H54 (cell line): ENCODE measurements around the gene ABLIM2.

ENCODE experiments used
- DNase-seq: peaks from one replicate; pipeline ENCODE4 v3.0.0; 2011; ENCODE audit warnings: low spot score, mixed read lengths; ENCODE audit not compliant: insufficient read length
- FAIRE-seq: peaks from 3 replicates; lab custom pipeline; 2011; peaks lifted over from hg19 to GRCh38; lab: Jason Lieb, UNC
- POLR2A ChIP-seq: IDR thresholded peaks from 2 replicates; pipeline ENCODE4 v1.6.1; 2011; ENCODE audit warnings: low read depth, mild to moderate bottlenecking, low read length

ABLIM2 gene

DNA sequence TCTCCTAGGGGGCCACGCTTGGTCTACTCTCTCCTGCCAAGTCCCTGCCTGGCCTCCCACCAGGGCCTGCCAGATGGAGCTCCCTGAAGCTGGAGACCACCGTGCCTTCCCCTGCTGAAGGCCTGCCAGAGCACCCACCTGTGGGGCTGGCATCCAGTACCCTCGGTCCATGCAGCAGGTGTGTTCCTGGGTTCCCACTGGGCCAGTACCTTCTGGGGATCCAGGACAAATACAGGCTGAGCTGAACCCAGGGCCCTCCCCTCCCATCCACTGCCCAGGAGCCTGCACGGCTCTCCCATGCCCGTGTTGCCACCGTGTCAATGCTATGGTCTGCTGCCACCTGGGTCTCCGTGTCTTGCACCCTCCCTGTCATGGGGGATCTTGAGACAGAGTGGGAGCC, 68.8 kb downstream of the ABLIM2 start:
- no peak for FAIRE-seq
- TF ChIP-seq POLR2A, result no peak

DNA sequence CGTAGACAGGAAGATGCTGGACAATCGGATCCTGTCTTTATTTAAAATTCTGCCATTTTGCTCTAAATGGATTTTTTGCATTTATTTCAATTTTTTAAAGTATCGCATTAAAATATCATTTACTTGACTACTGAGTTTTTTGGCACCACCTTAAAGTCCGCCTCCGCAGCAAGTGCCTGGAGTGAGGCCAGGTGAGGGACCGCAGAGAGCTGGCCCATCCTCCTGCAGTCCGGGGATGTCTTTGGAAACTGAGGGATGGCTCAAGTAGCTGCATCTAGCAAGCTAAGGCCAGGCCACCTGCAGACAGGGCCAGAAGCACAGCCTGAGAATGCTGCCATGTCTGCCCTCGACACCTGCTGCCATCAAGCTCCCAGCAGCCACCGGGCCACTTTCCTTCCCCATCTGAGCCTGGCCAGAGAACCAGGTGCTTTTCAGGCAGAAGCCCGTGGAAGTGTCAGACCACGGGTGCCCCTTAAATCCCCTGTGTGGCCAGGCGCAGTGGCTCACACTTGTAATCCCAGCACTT, 69.6 kb downstream of the ABLIM2 start:
- TF ChIP-seq POLR2A, result no peak
- no peak for DNase-seq
- FAIRE-seq, result no peak

More for the DNA sequence above, 68.8 kb downstream of the ABLIM2 start:
- DNase-seq, result no peak

DNA sequence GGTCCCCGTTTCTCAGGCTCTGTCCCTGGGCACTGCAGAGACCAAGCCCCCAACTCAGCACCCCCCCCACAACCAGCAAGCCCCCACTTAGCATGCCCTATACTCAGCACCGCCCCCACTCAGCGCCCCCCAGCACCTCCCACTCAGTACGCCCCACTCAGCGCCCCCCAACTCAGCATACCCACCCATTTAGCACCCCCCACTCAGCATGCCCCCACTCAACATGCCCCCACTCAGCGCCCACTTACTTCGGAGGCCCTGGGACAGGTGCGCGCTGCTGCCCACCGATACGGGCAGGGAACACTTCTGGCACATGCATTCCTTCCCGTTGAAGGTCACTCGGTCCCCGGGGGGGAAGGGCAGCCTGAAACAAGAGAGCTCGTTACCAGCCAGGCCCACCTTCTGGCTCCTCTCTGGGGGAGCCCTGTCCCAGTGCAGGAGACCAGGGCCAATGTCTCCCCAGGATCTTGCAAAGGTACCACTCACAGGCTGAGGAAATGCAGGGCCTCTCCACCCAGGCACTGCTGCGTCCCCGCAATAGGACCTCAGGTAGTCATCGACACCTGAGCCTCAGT, 70.6 kb downstream of the ABLIM2 start:
- TF ChIP-seq POLR2A, result no peak
- no peak for DNase-seq
- FAIRE-seq, result no peak

DNA sequence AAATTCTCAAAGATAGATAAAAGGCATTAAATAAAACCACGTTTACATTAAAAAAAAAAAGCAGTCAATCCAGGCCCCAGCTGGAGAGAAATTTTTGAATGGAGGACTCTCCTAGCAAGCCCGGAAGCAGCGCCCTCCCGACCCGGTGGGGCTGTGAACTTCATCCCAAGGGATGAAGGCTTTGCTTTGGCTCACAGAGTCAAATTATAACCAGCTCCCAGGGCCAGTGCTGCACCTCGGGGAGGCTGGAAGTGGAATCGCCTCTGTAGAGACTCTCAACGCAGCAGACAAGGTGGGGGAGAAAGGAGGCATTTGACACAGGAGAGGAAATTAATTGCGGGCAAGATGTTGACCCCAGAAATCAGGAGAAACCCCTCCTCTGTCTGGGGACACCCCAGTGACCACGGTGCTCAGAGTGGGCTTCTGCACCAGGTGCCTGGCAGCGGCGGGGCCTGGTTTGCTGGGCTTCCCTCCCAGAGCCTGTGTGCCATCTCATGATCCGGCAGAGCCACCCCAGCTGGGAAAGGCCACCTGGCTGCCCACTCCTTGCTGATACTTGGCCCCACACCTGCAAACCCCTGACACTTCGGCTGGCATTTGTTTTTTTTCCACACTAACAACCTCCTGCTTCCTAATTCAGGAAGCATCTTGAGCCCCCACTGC, 71.7 kb downstream of the ABLIM2 start:
- DNase-seq, result no peak
- no peak for TF ChIP-seq POLR2A
- no peak for FAIRE-seq

DNA sequence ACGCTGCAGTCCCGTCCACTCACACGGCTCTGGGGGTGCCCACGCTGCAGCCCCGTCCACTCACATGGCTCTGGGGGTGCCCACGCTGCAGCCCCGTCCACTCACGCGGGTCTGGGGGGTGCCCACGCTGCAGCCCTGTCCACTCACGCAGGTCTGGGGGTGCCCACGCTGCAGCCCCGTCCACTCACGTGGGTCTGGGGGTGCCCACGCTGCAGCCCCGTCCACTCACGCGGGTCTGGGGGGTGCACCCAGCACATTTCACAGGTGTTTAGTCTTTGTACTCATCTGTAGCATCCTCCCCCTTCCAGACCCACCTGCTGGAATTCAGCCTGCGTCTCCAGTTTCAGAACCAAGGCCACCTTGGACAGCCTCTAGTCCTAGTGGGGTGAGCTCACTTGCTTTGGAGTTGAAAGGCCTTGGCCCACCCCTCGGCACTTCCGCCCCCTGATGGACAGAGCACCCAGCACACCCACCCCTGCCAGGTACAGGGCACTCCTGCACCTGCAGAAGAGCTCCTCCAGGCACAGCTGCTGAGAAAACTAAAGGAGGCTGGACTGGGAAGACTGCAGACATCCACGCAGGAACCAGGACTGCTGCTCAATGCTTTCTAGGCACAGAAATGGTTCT, 73.0 kb downstream of the ABLIM2 start:
- DNase-seq (no peak), FAIRE-seq (no peak)
- TF ChIP-seq POLR2A, result no peak

DNA sequence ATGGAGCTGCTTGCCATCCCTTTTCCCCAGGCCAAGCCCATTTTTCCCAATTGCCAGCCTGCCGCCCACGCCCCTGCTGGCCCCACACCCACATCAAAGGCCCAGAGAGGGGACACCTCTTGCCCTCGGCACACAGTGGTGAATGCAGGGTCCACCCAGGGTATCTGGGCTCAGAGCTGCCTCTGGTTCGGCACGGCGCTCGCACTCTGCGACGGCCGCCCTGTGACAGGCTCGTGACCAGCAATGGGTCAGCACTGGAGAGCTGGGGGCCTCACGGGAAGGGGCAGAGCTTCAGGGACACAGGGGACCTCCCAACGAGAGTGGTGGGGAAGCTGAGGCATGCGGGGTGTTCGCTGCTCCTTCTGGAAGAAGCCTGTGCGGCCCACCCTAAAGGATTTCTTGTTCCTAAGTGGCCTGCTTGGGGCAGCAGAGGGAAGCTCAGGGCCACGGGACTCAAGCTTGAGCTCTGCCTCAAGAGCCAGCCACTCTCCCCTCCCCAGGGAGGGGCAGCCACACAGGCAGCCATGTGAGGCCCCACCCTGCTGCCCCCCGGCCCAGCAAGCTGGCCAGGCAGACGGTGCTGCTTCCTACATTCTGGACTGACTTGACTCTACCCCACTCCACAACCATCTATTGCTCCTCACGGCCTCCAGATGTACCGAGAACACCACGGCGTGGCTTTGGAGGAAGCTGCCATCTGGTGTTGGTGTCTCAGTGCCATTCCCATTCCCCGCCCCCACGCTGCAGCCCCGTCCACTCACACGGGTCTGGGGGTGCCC, 73.7 kb downstream of the ABLIM2 start:
- TF ChIP-seq POLR2A, result no peak
- no peak for FAIRE-seq
- no peak for DNase-seq

DNA sequence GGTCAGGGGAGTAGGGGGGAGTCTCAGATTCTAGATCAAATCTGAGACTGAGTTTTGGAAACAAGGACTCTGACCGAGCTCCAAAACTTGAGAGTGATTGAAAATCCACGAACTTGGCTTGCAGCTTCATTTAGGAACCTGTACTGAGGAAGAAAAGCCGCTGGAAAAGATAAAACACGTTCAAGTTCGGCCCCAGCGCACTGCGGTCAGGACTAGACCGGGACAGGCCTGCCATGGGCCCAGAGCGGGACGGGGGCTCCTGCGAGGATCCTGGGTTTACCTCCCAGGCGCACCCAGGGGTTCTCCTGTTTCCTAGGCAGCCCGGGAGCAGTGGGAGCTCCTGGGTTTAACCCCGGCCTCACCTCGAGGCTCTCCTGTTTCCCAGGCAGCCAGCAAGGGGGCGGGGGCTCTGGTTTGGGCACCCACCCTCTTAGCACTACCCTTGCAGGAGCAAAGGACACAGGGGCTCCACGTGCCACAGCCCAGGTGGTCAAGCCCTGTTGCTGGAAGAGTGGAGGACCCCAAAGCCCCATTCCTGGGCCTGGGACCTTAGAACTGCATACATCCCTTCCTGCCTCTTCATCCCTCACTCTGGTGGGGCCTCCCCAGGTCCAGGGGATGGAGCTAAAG, 74.5 kb downstream of the ABLIM2 start:
- no peak for TF ChIP-seq POLR2A
- DNase-seq, result no peak
- no peak for FAIRE-seq

DNA sequence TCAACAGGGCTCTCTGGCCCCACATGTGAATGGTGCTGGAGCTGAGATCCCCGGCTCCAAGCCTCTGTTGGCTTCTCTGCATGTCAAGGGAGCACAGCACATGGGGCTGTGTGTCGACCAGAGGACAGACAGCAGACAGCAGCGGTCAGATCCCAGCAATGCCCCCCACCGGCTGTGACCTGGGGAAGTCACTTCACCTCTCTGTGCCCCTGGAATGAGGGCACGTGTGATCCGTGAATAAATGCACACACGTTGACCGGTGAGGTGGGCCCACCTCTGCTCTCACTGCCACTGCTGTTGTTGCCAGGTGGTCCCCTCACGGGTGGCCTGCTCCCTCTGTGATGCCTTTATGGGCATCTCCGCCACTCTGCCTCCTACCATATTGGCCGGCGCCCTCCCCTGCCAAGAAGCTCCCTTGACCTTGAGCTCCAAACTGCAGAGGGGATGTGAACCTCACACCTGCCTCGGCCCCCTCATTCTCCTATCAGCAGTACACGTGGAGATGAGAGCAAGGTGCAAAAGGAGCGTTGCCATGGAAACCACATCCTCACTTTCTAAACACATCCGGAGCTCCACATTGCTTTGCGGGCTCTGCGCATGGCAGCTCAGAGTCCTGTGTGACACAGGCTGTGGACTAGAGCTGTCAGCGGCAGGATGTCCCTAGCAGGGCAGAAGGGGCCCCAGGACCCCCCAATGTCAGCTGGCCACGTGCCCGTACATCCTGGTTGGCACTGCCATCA, 75.4 kb downstream of the ABLIM2 start:
- no peak for TF ChIP-seq POLR2A
- DNase-seq (no peak), FAIRE-seq (no peak)

DNA sequence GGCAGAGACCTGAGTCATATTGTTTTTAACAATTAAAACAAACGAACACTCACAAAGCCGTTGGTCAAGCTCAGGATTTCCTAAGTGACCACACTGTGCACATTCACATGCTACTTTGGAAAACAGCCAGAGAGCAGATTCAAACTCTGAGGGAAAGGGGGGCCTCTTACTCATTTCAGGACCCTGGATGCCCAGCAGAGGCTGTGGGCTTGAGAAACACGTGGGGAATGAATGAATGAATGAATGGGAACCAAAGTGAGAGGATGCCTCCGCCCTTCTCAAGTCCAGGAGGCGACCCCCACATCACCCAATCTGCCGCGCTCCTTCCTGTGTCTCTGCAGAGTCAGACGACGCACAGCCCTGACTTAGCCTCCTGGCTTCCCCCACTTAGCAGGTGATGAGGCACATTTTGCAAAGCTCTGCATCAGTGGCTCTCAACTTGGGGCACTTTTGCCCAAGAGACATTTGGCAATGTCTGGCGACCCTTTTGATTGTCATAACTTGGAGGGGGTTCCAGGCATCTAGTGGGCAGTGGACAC, 76.0 kb downstream of the ABLIM2 start:
- DNase-seq (no peak), FAIRE-seq (no peak)
- TF ChIP-seq POLR2A, result no peak

DNA sequence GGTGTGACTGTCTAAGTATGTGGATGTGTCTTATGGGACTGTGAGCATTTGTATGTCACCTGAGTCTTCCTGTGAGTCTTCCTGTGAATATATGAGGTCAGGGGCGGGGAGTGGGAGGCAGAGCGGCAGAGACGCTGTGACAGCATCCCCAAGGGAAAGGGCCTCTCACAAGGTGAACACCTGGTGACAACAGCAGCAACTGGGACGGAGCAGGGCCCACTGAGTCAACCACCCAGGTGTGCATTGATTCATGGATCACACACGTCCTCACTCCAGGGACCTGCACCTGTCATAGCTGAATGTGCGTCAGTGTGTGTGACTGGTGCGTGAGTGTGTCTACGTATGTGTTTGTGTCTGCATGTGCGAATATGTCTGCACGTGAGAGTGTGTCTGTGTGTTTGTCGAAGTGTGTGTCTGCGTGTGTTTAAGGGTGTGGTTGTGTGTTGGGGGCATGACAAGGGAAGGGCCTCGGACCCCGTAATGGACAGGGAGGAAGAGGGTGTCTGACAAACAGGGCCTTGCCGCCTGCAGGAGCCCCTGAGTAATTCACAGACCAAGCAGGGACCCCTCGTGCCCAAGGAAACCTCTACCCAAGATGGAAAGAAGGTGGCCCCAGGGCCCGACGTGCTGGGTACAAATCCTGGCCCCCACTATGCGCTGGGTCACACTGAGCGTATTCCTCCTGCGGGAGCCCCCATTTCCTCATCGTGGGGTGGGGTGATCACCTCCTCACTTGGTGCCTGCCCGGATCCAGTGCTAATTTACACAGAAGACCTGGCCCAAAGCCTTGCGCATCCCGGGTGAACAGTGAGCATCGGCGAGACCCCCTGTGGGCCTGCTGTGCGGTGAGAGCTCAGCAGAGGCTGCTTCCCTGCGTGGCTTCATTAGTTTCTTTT, 76.7 kb downstream of the ABLIM2 start:
- DNase-seq, result no peak
- TF ChIP-seq POLR2A, result no peak
- FAIRE-seq, result no peak

DNA sequence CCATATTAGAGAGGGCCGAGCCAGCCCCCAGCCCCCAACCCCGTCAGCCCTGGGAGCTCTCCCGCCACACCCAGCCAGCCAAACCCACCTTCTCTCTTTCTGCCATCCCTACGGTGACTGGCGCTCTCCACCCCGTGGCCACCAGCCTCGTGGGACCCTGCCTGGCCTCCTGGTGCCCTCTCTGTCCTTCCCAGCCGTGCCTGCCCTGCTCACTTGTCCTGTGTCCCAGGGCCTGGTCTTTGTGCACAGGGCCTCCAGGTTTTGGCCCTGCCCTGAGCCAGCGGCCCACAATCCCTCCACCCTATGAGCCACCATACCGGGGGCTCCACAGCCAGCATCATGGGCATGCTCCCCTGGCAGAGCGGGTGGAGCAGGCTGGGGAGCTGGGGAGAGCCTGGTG, 77.4 kb downstream of the ABLIM2 start:
- no peak for TF ChIP-seq POLR2A
- no peak for FAIRE-seq

DNA sequence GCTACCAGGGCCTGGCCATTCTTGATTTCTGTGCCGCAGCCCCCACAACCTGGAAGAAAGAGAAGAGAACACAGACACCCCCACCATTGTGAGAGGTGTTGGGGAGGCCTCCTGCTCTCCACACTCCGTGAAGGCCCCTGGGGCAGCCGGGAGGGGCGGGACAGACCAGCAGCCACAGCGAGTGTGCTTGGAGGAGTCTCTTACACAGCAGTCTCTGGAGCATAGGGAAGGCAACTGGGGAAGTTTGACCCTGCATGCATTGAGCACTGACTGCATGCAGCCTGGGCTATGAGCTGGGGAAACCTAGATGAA, 77.9 kb downstream of the ABLIM2 start:
- DNase-seq (no peak), FAIRE-seq (no peak)
- no peak for TF ChIP-seq POLR2A

More for the DNA sequence above, 77.4 kb downstream of the ABLIM2 start:
- no peak for DNase-seq
